OCI-LY1 (cell line): Measurements from ENCODE around the gene MYLK4.

Experiments
- EZH2 ChIP-seq: fragments of 200-600 bp; sonication (generic), shearing (Covaris generic); IDR thresholded peaks from 2 replicates; pipeline ENCODE4 v1.8.0; 2017; ENCODE audit warnings: borderline replicate concordance, mixed run types, mild to moderate bottlenecking, antibody characterized with exemption, low read length, moderate library complexity, mixed read lengths
- TF ChIP-seq, protein P1 (sequence below): fragments of 200-600 bp; sonication (generic), shearing (Covaris generic); IDR thresholded peaks from 2 replicates; pipeline ENCODE4 v1.5.1; 2017; ENCODE audit warnings: mild to moderate bottlenecking, antibody characterized with exemption, low read length, moderate library complexity, mixed read lengths

DNA sequence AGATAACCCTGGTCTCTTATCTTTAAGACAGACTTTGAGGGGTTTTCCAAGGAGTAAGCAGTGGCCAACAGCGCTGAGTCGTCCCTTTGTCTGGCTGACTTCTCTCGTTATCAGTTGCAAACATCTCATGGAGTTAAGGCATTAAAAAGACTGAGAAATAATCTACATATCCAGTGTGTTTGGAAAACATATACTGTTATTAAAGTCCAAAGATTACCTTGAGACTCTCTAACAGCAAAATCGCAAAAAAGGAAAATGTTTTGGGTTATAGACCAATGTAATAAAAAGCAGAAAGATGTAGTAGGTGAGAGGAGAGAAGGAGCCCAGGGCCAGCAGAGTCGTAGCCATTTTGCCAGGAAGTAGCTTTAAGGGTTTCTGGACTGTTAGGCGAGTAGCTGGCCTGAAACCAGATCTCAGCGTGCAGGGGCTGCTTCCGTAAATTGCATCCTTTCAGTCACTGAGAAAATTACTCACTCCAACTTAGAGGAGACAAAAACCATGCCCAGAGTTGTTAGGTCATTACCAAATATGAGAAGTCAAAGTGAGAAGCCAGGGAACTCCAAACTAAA lies 24.6 kb downstream of the MYLK4 start:
- TF ChIP-seq, protein P1, sequence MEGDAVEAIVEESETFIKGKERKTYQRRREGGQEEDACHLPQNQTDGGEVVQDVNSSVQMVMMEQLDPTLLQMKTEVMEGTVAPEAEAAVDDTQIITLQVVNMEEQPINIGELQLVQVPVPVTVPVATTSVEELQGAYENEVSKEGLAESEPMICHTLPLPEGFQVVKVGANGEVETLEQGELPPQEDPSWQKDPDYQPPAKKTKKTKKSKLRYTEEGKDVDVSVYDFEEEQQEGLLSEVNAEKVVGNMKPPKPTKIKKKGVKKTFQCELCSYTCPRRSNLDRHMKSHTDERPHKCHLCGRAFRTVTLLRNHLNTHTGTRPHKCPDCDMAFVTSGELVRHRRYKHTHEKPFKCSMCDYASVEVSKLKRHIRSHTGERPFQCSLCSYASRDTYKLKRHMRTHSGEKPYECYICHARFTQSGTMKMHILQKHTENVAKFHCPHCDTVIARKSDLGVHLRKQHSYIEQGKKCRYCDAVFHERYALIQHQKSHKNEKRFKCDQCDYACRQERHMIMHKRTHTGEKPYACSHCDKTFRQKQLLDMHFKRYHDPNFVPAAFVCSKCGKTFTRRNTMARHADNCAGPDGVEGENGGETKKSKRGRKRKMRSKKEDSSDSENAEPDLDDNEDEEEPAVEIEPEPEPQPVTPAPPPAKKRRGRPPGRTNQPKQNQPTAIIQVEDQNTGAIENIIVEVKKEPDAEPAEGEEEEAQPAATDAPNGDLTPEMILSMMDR: no peak
- TF ChIP-seq EZH2: no peak
